Ovary (tissue), 3 donors: ENCODE results near the gene DCPS.

Experiments
- EP300 ChIP-seq: sonication (generic); formaldehyde crosslinking; IDR thresholded peaks from one replicate; pipeline ENCODE4 v1.6.1; 2017; ENCODE audit warnings: antibody characterized with exemption
- POLR2A ChIP-seq: fragments of 450-650 bp; IDR thresholded peaks from one replicate; pipeline ENCODE4 v1.6.1; 2017; ENCODE audit warnings: antibody characterized with exemption, mild to moderate bottlenecking, moderate library complexity
- TF ChIP-seq, protein P1 (sequence below), 3 donors: fragments of 450-650 bp in 2 of 3; fragments of 200-600 bp in 1 of 3; IDR thresholded peaks; one replicate each; pipeline versions ENCODE4 v1.5.1 to v1.8.0; 2016 to 2022; ENCODE audit warnings: antibody characterized with exemption in 3 of 3, mild to moderate bottlenecking in 1 of 3
- donor health status: DM: no; HTN: no; CAD: no.

DNA sequence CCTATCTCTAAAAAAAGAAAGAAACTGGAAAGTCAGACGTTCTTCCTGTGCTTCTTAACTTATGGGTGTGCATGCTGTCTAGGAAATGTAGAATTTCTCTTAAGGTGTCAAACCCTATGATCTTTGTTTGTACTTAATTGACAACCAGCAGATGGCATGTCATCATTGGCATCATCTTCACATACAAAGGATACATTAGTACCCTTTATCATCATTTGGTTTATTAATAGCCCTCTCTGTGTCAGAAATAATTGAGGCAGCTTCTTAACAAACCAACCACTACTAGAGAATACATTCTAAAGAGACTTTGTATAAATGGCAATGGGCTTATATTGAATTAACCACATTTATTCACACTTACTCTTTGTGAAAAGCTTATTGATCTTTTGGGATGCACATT lies 49.0 kb upstream of the DCPS start:
- TF ChIP-seq, protein P1, sequence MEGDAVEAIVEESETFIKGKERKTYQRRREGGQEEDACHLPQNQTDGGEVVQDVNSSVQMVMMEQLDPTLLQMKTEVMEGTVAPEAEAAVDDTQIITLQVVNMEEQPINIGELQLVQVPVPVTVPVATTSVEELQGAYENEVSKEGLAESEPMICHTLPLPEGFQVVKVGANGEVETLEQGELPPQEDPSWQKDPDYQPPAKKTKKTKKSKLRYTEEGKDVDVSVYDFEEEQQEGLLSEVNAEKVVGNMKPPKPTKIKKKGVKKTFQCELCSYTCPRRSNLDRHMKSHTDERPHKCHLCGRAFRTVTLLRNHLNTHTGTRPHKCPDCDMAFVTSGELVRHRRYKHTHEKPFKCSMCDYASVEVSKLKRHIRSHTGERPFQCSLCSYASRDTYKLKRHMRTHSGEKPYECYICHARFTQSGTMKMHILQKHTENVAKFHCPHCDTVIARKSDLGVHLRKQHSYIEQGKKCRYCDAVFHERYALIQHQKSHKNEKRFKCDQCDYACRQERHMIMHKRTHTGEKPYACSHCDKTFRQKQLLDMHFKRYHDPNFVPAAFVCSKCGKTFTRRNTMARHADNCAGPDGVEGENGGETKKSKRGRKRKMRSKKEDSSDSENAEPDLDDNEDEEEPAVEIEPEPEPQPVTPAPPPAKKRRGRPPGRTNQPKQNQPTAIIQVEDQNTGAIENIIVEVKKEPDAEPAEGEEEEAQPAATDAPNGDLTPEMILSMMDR (IDR thresholded peaks at IDR 0.05), result no peak
- TF ChIP-seq POLR2A (no peak), EP300 (no peak)
